HFF-Myc (cell line): Measurements from ENCODE around the gene PDSS1.
A peak's percentile ranks its signal among the peaks of the same experiment; 100 is the strongest.
"Not testable (repeated sequence)": the region's sequence is repeated elsewhere in the genome, so short reads cannot be mapped to it uniquely, and the experiment has no call there.

ENCODE experiments used
- DNase-seq: peaks from one replicate; pipeline ENCODE4 v3.0.0-alpha.2; 2011; ENCODE audit warnings: low read depth; ENCODE audit errors: extremely low read depth
- H3K4me3 ChIP-seq: replicated peaks from 2 replicates; pipeline ENCODE4 v1.5.1; 2011; ENCODE audit warnings: low read depth, mild to moderate bottlenecking, control low read depth, low read length
- CTCF ChIP-seq: IDR thresholded peaks from 2 replicates; pipeline ENCODE4 v1.5.1; 2012; ENCODE audit warnings: mild to moderate bottlenecking, low read depth, low read length, control low read depth; ENCODE audit errors: missing control alignments

Gene PDSS1

DNA sequence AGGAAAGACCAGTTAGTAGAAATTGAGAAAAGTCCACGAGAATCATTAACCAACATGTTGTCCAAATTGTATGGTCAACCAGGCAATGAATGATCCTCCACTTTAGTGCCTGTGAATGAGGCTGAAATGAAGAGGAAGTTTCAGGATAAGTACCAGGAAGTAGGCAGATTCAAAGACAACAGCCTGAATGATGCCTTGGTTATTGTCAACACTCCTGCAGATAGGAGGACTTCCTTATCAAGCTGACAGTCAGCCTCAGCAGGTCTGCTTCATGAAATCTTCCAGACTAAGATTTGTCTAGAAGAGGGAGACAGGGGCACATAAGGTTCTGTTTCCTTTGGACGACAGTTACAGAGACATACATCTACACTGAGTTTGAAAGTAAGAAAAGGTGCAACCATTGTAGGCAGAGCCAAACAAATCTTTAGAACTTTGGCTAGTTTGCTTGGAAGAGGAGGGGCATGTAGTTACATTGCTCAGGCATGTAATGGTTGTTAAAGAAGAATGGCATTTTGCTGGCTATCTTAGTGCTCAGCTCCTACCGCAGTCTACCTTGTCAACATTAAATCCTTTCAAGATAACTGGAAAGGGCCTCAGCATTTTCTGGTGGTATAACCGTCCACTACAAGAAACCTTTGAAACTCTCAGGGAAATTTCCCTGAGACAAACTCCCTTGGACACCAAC is 81.8 kb downstream of the PDSS1 start:
- H3K4me3 ChIP-seq: no peak overlapping the region
- no peak for DNase-seq
- TF ChIP-seq CTCF: no peak

- no peak for DNase-seq
- TF ChIP-seq CTCF: no peak
These were observed 82.7 kb downstream of the PDSS1 start for GRCh38 chr10:26780106-26780792.

DNA sequence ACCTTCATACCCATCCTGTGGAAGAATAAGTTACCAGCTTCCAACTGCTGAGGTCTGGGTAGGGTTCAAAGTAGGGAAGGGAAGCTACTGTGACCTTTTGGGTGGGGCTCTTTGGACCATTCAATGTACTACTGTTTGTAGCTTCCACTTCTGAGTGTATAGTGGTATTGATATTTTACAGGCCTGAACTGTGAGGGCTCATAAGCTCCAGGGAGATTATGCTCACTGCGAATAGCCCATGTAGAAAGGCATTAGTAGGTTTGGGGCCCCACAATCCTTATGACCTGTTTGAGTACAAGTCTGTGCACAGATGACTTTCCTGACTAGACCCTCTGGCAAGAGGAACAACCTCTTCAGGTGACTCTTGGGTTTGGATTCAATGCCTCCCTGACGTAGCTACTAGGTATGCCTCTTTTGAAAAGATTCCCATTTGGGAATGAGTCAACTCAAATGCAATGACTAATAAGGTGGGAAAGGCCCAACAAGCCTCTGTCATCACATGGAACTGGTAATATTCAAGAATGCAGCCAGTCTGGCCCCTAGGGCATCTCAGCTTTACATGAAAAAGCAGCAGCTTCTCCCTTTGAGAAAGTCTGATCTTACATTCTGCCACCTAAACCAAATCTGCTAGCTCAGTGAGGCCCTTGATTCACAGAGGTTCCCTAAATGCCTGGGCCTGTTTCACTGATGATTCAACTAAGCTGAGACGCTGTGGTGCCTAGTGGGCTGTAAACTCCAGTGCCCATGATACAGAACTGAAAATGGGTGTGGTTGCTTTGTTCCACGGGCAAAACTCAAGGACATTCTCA is 83.5 kb downstream of the PDSS1 start:
- peak; percentile 47 for DNase-seq

More at GRCh38 chr10:26780106-26780792, 82.7 kb downstream of the PDSS1 start:
- no peak overlapping the region for H3K4me3 ChIP-seq

DNA sequence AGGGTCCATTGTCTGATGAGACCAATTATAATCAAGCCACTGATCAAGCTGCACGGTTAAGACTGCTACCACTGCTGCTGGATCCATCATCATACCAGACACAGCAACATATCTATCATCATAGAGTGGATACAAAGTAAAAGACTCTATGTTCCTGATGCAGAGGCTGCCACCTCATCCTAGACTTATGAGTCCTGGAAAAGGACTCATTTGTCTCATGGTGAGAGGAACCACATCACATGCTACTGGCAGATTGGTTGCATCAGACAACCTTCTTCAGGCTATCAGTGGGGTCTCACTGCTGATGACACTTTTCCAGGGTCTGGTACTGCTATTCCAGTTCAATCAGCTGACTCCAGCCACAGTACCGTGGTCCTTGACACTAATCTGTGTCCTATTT is 84.3 kb downstream of the PDSS1 start:
- DNase-seq: no peak
- no peak for TF ChIP-seq CTCF
- no peak overlapping the region for H3K4me3 ChIP-seq

More for the DNA sequence above, 83.5 kb downstream of the PDSS1 start:
- H3K4me3 ChIP-seq: no peak overlapping the region
- TF ChIP-seq CTCF: no peak

- DNase-seq: no peak
- TF ChIP-seq CTCF: no peak
- no peak overlapping the region for H3K4me3 ChIP-seq
These were observed 89.9 kb downstream of the PDSS1 start for GRCh38 chr10:26787362-26787761.

- not testable (repeated sequence) for H3K4me3 ChIP-seq, DNase-seq
These were observed 92.3 kb downstream of the PDSS1 start for GRCh38 chr10:26789779-26790178.

DNA sequence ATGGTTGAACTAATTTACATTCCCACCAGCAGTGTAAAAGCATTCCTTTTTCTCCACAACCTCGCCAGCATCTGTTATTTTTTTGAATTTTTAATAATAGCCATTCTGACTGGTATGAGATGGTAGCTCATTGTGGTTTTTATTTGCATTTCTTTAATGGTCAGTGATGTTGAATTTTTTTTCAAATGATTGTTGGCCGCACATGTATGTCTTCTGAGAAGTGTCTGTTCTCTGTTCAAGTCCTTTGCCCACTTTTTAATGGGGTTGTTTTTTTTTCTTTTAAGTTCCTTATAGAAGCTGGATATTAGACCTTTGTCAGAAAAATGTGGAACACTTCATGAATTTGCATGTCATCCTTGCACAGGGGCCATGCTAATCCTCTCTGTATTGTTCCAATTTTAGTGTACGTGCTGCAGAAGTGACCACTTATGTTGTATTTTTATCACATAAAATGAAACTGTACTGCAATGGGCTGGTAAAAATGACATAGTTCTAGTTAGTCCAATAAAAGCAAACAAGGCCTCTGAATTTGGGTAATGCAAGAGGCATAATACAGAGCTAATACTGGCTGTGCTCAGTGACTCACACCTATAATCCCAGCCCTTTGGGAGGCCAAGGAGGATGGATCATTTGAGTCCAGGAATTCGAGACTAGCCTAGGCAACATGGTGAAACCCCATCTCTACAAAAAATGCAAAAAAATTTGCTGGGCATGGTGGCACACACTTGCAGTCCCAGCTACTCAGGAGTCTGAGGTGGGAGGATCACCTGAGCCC is 92.9 kb downstream of the PDSS1 start:
- TF ChIP-seq CTCF: no peak
- H3K4me3 ChIP-seq: no peak overlapping the region
- DNase-seq: no peak
